K562 (cell line): ENCODE results near the gene LGALS12.

Experiments used
- CHD2 ChIP-seq: IDR thresholded peaks from 2 replicates; pipeline ENCODE4 v1.6.1; 2011; ENCODE audit warnings: low read depth, low read length
- FOXM1 ChIP-seq, 2 experiments: fragments of 450-650 bp in 1 of 2; sonication (generic) in 1 of 2; formaldehyde crosslinking in 1 of 2; IDR thresholded peaks; 2 replicates each; pipeline versions ENCODE4 v1.6.1 to v1.9.0; 2017 to 2022; ENCODE audit warnings: low read depth in 2 of 2, mild to moderate bottlenecking in 2 of 2, missing genetic modification reagents in 1 of 2, moderate library complexity in 1 of 2
- GABPA ChIP-seq: fragments of 200-800 bp; sonication (Bioruptor generic); conservative IDR thresholded peaks from 2 replicates; pipeline ENCODE4 v1.6.1; 2016; ENCODE audit warnings: low read depth, missing genetic modification characterization, missing compliant biosample characterization
- GTF2F1 ChIP-seq: IDR thresholded peaks from 2 replicates; pipeline ENCODE4 v1.6.1; 2011; ENCODE audit warnings: low read depth, low read length, improper control_type of control experiment
- TCF7L2 ChIP-seq: fragments of 150-350 bp; IDR thresholded peaks from 2 replicates; pipeline ENCODE4 v1.6.1; 2016; ENCODE audit warnings: low read depth, mild to moderate bottlenecking, low read length, moderate library complexity
- ZNF140 ChIP-seq: fragments of 250-450 bp; sonication (Bioruptor Pico); IDR thresholded peaks from 2 replicates; pipeline ENCODE4 v1.8.0; 2021; ENCODE audit warnings: moderate library complexity, mild to moderate bottlenecking, inconsistent platforms
- ZNF274 ChIP-seq: IDR thresholded peaks from 2 replicates; pipeline ENCODE4 v1.6.1; 2011; ENCODE audit warnings: low read depth, mild to moderate bottlenecking, low read length, moderate library complexity, borderline replicate concordance
- TF ChIP-seq, protein P1 (sequence below): sonication (generic); formaldehyde crosslinking; IDR thresholded peaks from 2 replicates; pipeline ENCODE4 v1.5.0; 2020; ENCODE audit warnings: missing genetic modification reagents

DNA sequence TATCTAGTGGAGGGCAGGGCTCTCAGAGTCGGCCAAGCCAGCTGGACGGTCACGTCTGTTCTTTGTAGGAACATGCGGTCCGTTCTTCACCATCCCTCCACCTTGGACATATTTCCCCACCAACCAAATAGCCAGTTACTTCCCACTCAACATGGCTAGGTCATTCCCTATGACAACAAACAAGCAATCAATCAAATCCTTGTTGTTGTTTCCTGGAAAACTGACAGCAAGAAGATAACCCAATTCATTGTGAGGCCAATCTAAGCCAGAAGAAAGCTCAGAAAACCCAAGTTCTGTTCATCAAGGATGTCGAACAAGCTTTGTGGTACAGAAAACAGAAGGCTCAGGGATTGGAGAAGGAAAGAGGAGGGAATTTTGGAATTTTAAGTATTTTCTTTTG, 25.8 kb upstream of the LGALS12 start:
- TF ChIP-seq ZNF140 (no peak), GTF2F1 (no peak), FOXM1 (IDR thresholded peaks at IDR 0.05; ENCODE audit: low read depth) (no peak), FOXM1 (CRISPR knock-in tag; IDR thresholded peaks at IDR 0.05; ENCODE audit: low read depth) (no peak), GABPA (tag) (no peak), ZNF274 (no peak), TCF7L2 (no peak), CHD2 (no peak)
- TF ChIP-seq, protein P1, sequence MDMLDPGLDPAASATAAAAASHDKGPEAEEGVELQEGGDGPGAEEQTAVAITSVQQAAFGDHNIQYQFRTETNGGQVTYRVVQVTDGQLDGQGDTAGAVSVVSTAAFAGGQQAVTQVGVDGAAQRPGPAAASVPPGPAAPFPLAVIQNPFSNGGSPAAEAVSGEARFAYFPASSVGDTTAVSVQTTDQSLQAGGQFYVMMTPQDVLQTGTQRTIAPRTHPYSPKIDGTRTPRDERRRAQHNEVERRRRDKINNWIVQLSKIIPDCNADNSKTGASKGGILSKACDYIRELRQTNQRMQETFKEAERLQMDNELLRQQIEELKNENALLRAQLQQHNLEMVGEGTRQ (CRISPR knock-in tag), result no peak
